Uterus (tissue), 2 donors: Measurements from ENCODE around the gene CELA3B.
"Not testable (repeated sequence)": the region's sequence is repeated elsewhere in the genome, so short reads cannot be mapped to it uniquely, and the experiment has no call there.

Source experiments
- CTCF ChIP-seq, 4 experiments: fragments of 200-600 bp in 2 of 4; fragments of 450-650 bp in 2 of 4; sonication (generic) in 2 of 4; IDR thresholded peaks; one replicate each; pipeline ENCODE4 v1.5.1; 2016 to 2019; ENCODE audit warnings: antibody characterized with exemption in 4 of 4, mild to moderate bottlenecking in 2 of 4, moderate library complexity in 1 of 4
- POLR2A ChIP-seq, 2 donors: fragments of 450-650 bp; IDR thresholded peaks; one replicate each; pipeline ENCODE4 v1.6.1; 2016; ENCODE audit warnings: antibody characterized with exemption in 2 of 2, mild to moderate bottlenecking in 1 of 2, moderate library complexity in 1 of 2

- TF ChIP-seq CTCF, POLR2A (IDR thresholded peaks at IDR 0.05): not testable (repeated sequence)
Observed at GRCh38 chr1:22034834-22035233, 58.0 kb downstream of the CELA3B start.
